ENCODE measurements around the gene KRTAP10-3.

KRTAP10-3 gene

DNA sequence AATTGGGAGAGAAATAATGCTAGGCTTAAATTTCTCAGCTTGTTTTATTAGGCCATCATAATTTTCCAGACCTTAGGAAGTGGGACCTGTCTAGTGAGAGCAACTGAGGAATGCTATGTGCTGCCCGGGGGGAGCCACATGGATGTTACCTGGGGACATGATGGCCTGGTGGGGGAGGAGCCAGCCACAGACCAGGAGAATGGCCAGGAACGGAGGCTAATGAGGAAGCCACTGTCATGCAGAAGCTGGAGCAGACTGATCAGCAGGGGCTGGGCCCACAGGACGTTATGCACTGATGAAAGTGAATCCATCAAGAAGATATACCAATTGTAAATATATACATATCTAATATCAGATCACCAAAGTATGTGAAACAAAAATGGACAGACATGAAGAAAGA is 14.0 kb downstream of the KRTAP10-3 start:
- DNase-seq = no peak

- no peak for DNase-seq
Observed at GRCh38 chr21:44542716-44543115, 15.9 kb downstream of the KRTAP10-3 start.

- DNase-seq = no peak
Observed at GRCh38 chr21:44540741-44541288, 17.8 kb downstream of the KRTAP10-3 start.

GRCh38 chr21:44539991-44540666 is 18.5 kb downstream of the KRTAP10-3 start, which contains the start of gene KRTAP10-1:
KRTAP10-1 (minus strand) TSS chr21:44540195; CDS start chr21:44540150, 45 bp downstream.
- DNase-seq = no peak

GRCh38 chr21:44539046-44539445 is 19.5 kb downstream of the KRTAP10-3 start:
- DNase-seq = no peak

DNA sequence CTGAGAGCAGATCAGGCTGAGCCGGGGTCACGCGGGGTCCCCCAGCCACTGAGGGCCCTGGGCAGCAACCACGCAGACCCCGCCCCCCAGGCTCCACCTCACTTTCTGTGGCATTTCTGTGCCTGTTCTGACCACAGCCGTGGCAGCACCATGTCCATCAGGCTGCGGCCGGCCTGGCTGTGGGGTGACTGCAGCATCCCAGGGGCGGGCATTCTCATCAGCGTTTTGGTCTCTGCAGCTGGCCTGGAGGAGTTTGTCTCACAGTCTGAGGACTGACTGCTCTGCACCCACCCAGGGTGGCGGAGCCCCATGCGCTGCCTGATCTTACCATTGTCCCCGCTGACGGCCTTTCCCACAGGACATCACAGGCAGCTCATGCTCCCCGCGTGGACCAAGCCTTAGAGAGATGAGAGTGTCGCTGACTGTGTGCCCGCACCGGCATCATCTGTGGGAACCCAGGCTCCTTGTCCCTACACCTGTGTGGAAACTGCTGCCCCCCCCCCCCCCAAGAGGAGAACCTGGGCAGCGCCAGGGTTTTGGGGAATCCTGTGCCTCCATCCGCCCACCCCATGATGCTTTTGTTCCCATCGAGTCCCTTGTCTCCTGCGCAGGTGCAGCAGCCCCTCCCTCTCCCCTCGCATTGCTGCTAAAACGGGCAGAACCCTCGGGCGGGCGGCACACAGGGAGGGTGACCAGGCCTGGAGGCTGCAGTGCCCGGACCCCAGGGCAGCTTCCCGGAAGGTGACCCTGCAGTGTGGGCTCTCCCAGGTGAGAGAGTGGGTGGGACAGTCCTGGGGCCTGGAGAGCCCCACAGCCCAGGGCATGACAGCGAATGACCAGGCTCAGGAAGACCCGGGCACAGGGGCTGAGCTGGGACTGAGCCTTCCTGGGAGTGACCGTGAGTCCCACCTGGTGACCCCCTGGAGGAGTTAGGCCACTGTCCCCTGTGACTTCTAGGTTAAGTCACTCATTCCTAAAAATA is 20.4 kb downstream of the KRTAP10-3 start:
- no peak for DNase-seq

GRCh38 chr21:44535963-44536362 is 22.6 kb downstream of the KRTAP10-3 start:
- DNase-seq = no peak

GRCh38 chr21:44534688-44535087 is 23.9 kb downstream of the KRTAP10-3 start:
- DNase-seq = no peak

GRCh38 chr21:44533891-44534627 is 24.5 kb downstream of the KRTAP10-3 start:
- DNase-seq = no peak

DNA sequence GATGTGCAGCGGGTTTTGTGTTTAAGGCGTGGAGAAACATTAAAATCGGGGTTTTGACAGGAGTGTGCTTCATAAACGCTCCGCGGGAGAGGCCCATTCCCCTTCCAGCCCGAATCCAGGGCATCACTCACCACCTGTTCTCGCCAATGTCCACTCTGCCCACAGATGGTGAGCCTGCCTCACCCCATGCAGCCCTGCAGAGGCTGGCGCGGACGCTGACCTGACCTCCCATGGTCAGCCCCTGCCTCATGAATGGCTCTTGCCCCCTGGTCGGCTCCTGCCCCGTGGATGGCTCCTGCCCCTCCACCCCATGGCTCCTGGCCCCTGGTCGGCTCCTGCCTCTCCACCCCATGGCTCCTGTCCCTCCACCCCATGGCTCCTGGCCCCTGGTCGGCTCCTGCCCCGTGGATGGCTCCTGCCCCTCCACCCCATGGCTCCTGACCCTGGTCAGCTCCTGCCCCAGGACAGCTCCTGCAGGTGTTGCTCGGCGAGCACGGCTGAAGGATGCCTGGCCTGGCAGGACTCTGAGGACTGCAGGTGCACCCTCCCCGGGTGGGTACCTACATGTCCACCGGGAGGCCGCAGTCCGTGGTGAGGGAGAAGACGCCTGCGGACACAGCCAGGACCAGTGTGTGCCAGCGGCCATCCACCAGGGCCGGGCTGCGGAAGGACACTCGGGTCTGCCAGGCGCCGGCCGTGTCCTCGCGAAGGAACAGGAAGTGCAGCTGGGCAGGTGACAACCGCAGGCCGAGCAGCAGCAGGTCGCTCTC is 25.3 kb downstream of the KRTAP10-3 start:
- no peak for DNase-seq

GRCh38 chr21:44532712-44533111 is 25.9 kb downstream of the KRTAP10-3 start:
- DNase-seq = no peak

DNA sequence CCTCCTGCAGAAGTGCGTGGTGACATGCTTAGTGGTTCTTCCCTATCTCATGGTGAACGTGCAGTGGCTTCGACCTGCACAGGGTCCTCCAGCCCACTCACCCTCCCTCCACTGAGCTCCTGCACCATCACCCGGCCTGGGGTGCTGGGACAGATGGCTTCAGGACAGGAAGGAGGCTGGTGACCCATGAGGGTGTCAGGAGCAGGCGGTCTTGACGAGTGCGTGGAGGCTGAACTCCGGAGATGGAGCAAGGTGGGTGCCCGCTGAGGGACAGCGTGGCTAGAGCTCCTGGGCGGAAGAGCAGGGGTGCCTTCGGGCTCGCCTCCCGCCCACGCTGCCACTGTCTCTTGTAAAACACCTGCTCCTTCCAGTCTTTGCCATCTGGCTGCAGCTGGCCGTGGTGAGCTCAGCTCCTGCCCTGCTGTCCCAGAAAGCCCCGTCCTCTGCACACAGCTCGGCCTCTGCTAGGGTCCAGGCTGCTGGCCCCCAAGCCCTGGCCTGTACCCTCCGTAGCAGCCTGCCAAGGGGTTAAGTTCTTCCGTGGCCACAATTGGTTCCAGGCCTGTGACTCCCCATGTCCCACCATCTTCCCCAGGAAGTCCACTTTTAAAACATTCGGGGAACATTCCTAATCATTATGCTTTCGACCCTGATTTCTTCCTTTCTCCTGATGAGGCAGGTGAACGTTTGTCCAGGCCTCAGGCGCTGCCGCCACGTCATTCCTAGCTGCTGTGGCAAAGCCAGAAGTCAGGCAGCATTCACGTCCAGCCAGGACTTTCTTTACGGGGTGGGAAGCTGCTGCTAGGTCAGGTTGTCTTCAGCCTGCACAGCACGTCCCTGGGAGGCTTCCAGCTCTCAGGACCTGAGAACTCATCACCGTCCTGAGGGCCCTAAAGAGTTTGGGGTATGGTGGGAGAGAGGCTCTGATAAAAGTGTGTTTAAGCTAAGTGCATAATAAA is 26.7 kb downstream of the KRTAP10-3 start:
- no peak for DNase-seq

GRCh38 chr21:44530903-44531605 is 27.5 kb downstream of the KRTAP10-3 start:
- DNase-seq = no peak

- DNase-seq = no peak
Observed at GRCh38 chr21:44530221-44530902, 28.2 kb downstream of the KRTAP10-3 start.

DNA sequence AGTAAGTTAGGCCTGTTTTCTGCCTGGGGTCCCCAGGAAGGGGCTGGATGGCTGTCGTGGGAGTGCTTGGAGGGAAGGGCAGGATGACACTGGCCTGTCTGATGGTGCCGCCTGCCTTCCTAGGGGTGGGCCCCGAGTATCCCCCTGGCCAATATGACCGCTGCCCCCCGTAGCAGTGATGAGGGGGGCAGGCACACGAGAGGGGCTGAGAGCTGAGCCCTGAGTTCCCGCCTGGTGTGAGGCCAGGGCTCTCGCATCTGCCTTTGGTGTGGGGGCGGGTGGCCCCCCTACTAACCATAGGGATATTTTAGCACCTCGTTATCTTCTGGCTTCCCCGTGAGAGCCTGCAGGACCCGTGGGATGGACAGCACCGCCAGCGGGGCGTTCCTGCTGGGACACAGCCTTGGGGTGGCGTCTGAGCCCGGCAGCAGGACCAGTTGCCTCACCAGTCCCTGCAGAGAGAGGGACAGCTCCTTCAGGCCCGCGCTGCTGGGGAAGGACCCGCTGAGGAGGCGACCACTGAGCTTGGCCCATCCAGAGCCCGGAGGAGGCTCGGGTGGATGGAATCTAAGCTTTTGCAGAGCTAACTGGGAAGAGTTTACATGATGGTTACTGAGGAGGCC is 29.0 kb downstream of the KRTAP10-3 start:
- DNase-seq = no peak

DNA sequence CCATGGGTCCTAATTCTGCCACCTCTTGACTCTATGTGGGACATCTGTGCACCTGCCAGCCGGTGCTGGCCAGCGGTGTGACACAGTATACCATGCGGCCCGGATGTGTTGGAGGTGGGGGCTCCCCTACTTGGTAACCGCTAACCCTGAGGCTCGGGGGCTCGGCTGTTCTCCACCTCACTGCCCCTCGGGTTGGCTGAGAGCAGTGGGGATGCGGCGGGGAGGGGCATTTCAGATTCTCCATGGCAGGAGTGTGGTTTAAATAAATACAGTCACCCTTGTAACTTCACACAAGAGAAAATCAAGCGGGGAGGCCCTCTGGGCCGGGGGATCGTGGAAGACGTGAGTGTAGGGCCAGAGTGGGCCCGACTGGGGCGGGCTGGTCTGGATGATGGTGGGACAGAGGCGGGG is 29.6 kb downstream of the KRTAP10-3 start:
- no peak for DNase-seq

DNA sequence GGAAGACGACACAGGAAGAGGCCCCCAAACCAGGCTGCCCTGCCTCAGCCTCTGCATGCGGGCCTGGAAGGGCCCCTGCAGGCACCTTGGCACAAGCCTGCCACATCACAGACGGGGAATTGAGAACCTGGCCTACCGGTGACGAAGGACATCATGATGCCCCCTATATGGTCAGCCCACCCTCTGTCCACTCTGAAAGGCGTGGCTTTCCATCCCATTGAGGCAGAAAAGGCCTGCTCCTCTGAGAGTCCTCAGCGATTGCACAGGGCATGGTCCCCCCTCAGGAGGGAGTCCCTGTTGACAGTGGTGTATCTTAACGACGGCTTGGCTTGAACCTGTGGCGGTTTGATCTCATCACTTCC is 30.0 kb downstream of the KRTAP10-3 start:
- no peak for DNase-seq

- no peak for DNase-seq
Observed at GRCh38 chr21:44527983-44528633, 30.5 kb downstream of the KRTAP10-3 start.
